Glomerular endothelial cell (primary cell): Measurements from ENCODE around the gene PLXNA2. TPM values are rescaled to one million over a fixed set of nuclear protein-coding genes. Genes with fewer than 3 reads are reported as not detected.

Experiments used
- DNase-seq: peaks from one replicate; pipeline ENCODE4 v3.0.0-alpha.2; 2011; ENCODE audit warnings: low read depth, low spot score; ENCODE audit errors: extremely low read depth
- total RNA-seq: library from RNA; depleted of rRNA; stranded (reverse); fragments of >200 nt; gene quantifications from 2 replicates; pipeline ENCODE4 v1.2.3, GENCODE V29; 2015

Gene PLXNA2
- total RNA-seq, 1 donor from 2014 or later: 181 TPM

- no peak for DNase-seq
Observed at GRCh38 chr1:208183977-208184911, 59.9 kb downstream of the PLXNA2 start.

DNA sequence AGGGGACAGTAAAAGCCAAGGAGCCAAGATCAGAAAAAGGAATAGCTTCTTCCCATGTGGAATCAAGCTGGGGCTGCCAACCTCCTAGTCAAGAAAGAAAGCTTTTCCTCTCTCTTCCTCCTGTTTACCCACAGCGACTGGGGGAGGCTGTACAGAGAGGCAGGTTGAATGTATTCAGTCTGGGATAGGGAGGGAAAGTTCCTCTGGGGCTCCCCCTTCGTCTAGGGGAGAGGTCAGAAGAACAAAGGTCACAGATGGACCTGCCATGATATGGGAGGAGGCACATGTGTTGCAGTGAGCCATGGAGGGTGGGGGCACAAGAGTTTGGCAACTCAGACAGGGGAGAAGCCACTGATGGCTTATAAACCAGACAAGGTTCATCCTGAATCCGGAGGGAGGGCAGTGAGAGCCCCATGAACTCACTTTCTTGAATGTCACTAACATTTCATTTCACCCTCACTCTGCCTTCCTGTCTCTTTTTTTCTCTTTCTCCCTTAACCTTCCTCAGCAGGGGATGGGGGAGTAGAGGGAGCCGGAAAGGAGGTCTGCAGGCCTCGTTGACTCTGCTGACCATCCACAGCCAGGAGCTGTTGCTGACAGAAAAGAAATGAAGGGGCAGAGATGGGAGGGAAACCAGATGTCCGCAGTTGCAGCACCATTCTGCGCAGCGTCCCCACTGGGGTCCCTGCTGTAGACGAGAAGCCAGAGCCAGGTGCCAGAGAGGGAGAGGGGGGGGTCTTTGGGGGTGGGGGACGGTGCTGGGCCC, 61.1 kb downstream of the PLXNA2 start:
- no peak for DNase-seq

DNA sequence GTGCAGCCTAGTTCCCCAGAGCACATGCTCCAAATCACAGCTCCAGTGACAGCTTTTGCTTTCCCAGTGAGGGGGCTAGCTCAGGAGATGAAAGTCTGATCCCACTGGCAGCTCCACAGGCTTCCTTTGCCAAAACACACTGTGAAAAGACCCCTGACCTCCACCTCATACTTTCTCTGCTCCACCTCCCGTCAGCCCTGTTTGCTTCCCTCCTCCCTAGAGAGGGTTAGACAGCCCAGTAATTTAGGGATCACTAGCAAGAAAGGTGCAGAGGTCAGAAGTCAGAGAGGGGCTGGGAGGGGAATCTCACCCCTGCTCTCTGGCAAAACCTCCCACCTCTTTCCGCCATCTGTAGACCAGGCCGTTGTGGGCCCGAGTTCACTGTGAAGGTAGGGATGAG, 62.8 kb downstream of the PLXNA2 start:
- no peak for DNase-seq

DNA sequence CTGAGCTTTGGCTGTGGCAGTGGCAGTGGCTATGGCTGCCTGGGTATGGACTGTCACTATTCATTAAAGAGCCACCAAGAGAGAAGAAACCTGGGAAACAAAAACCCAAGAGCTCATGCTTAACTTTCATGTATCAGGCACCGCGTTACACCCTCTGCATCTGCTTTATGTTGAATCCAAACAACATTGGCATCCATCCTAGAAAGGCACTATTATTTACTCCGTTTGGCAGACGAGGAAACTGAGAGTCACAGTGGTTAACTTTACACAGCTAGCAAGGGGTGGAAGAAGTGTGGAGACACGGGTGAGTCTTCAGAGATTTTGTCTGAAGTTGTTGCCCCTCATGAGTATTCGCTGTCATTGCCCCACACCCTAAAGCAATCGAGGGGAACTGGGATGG, 63.8 kb downstream of the PLXNA2 start:
- DNase-seq: no peak

GRCh38 chr1:208179961-208180409, 64.2 kb downstream of the PLXNA2 start:
- no peak for DNase-seq

- DNase-seq: no peak
Observed at GRCh38 chr1:208179263-208179816, 64.8 kb downstream of the PLXNA2 start.

GRCh38 chr1:208178091-208178529, 66.1 kb downstream of the PLXNA2 start:
- DNase-seq: no peak

- no peak for DNase-seq
Observed at GRCh38 chr1:208177656-208178055, 66.5 kb downstream of the PLXNA2 start.

- no peak for DNase-seq
Observed at GRCh38 chr1:208176649-208177048, 67.5 kb downstream of the PLXNA2 start.

DNA sequence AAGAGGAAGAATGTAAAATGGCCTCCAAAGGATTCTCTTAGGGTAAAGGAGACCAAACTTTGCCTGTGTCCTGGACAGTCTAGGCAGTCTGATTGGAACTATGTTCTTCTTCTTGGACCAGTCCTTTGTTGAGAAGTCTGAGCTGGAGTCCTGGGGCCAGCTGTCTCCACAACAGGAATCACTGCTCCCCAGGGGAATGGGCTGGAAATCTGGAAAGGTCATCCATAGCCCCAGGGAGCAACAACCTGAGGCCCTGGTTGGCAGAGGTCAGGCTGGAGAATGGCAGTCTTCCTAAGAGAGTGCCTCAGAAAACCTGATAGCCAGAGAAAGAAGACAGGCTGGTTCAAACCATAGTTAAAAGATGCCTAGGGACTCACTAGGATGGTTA, 68.7 kb downstream of the PLXNA2 start:
- DNase-seq: no peak

DNA sequence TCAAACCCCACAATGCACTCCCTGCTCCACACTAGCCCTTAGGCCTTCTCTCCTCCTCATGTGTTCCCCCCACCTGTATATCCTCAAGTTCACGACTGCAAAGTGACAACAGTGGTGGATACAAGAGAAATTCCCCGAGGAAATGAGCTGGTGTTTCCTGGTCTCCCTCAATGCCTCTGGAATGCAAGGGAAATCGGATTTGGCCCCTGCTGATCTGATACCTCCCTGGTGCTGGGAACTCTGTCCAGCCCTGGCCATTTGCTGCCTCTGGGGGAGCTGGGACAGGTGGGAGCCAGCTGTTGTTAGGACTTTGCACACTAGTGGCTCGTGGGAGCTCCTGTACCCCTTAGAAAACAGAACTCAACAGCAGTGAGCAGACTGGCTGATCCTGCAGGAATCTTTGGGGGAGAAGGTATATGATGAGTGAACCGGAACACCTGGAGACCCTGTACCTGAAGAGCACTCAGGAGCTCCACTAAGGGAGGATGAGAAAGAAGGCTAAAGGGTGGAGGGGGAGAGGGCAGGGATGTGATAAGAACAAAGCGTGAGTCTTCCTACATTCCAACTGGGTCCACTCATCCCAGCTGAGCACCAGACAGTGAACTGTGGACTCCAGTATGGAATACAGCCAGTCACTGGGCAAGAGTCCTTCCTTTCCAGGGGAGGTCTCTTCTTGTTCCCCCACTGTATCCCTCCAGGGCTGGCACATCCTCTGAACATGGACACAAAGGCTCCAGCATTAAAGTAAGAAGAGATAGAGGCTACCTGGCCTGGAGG, 69.3 kb downstream of the PLXNA2 start:
- DNase-seq: no peak

GRCh38 chr1:208174200-208174599, 70.0 kb downstream of the PLXNA2 start:
- no peak for DNase-seq

DNA sequence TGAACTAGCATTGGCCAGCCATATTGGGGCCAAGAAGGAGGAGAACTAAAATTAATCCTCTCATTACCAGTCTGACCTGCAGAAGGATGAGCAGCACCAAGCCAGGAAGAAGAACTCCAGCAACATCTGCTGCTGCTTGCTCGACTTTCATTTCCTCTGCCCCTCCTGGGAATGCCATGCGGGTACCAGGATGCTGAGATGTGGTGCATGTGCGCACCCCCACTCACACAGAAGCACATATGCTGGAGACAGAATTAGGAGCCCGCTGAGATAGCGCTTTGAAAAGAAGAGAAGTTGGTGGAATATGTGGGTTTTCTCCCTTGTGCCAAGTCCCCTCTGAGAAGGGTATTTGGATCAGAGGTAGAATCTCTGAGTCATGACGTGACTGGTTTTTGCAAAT, 70.4 kb downstream of the PLXNA2 start:
- no peak for DNase-seq

- no peak for DNase-seq
Observed at GRCh38 chr1:208172423-208173145, 71.6 kb downstream of the PLXNA2 start.

- DNase-seq: no peak
Observed at GRCh38 chr1:208171616-208172422, 72.4 kb downstream of the PLXNA2 start.

DNA sequence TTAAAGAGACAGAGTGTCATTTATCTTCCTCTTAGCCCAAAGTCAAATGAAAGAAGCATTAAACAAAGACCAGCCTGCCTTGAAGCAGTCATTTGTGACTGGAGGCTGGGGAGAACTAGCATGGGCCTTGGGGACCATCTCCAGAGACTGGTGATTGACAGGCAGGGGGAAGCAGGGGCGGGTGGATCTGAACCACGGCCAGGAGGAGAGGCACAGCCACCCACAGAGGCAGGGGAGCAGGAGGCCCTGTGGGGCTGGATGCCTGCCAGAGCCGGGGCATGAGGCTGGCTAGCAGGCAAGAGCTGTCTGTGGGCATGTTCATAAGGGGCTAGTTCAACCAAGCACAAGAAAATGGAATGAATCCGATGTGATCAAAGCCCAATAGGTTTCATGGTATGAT, 73.9 kb downstream of the PLXNA2 start:
- DNase-seq: no peak

- DNase-seq: no peak
Observed at GRCh38 chr1:208169081-208169879, 74.9 kb downstream of the PLXNA2 start.

GRCh38 chr1:208167261-208167869, 76.8 kb downstream of the PLXNA2 start:
- DNase-seq: no peak
